Bone marrow (tissue), 2 donors: ENCODE data around the gene PGC.
A peak's percentile ranks its signal among the peaks of the same experiment; 100 is the strongest.

ENCODE experiments used
- DNase-seq, 2 donors: peaks; one replicate each; lab custom pipeline; 2025; lab: John Stamatoyannopoulos, UW

PGC gene

GRCh38 chr6:41714556-41715273, 32.5 kb downstream of the PGC start:
- DNase-seq: no peak

GRCh38 chr6:41713650-41714291, 33.4 kb downstream of the PGC start:
- DNase-seq: no peak

GRCh38 chr6:41713159-41713649, 34.0 kb downstream of the PGC start:
- peak in 1 of 2 donors; percentile 48 for DNase-seq

- peak in 1 of 2 donors; percentile 48 for DNase-seq
Measured at GRCh38 chr6:41712651-41713103, 34.5 kb downstream of the PGC start.

GRCh38 chr6:41711323-41712038, 35.7 kb downstream of the PGC start:
- no peak for DNase-seq

GRCh38 chr6:41709375-41709774, 37.8 kb downstream of the PGC start:
- DNase-seq: no peak

- DNase-seq: no peak
Measured at GRCh38 chr6:41708856-41709255, 38.3 kb downstream of the PGC start.

GRCh38 chr6:41707565-41708200, 39.5 kb downstream of the PGC start:
- peak; percentile 38 to 76 for DNase-seq

GRCh38 chr6:41706876-41707564, 40.2 kb downstream of the PGC start:
- DNase-seq: no peak

GRCh38 chr6:41705996-41706835, 41.0 kb downstream of the PGC start:
- peak; percentile 82 to 85 for DNase-seq

- DNase-seq: no peak
Measured at GRCh38 chr6:41705311-41705995, 41.7 kb downstream of the PGC start.

- no peak for DNase-seq
Measured at GRCh38 chr6:41704656-41705310, 42.4 kb downstream of the PGC start.

- no peak for DNase-seq
Measured at GRCh38 chr6:41704028-41704427, 43.2 kb downstream of the PGC start.

- DNase-seq: no peak
Measured at GRCh38 chr6:41702771-41703494, 44.3 kb downstream of the PGC start.

GRCh38 chr6:41702089-41702745, 45.0 kb downstream of the PGC start:
- DNase-seq: no peak

- no peak for DNase-seq
Measured at GRCh38 chr6:41700463-41701347, 46.5 kb downstream of the PGC start.

GRCh38 chr6:41699063-41699462, 48.1 kb downstream of the PGC start:
- no peak for DNase-seq
